Gastrocnemius medialis (tissue), 4 donors: ENCODE data around the gene SEC22C. TPM values are rescaled to one million over a fixed set of nuclear protein-coding genes. Genes with fewer than 3 reads are reported as not detected.
"Not testable (repeated sequence)": the region's sequence is repeated elsewhere in the genome, so short reads cannot be mapped to it uniquely, and the experiment has no call there.

Source experiments
- ATAC-seq, 2 donors: fragments of 150-250 bp; one replicate each; pipeline ENCODE4 v1.9.1; 2016
- DNase-seq, 2 donors: peaks; one replicate each; pipeline ENCODE4 v3.0.0-alpha.2; 2019
- H3K27ac ChIP-seq, 4 donors: fragments of 200-600 bp; sonication (generic); 1 replicate in 1 of 4; 2 replicates in 3 of 4; pipeline ENCODE4 v1.5.1; 2016 to 2018; ENCODE audit warnings: mild to moderate bottlenecking in 2 of 4, moderate library complexity in 1 of 4
- H3K27me3 ChIP-seq, 3 donors: fragments of 200-600 bp; sonication (generic) in 2 of 3; 1 replicate in 1 of 3; 2 replicates in 2 of 3; pipeline versions ENCODE4 v1.5.1 to v1.6.0; 2016 to 2019; ENCODE audit warnings: mild to moderate bottlenecking in 1 of 3, moderate library complexity in 1 of 3
- H3K36me3 ChIP-seq, 2 donors: fragments of 200-600 bp; sonication (generic) in 1 of 2; one replicate each; pipeline ENCODE4 v1.5.1; 2017 to 2018
- H3K4me1 ChIP-seq, 2 donors: fragments of 200-600 bp; sonication (generic) in 1 of 2; one replicate each; pipeline ENCODE4 v1.5.1; 2016 to 2017; ENCODE audit warnings: mild to moderate bottlenecking in 2 of 2
- H3K4me3 ChIP-seq, 4 donors: fragments of 200-600 bp; sonication (generic) in 3 of 4; 1 replicate in 1 of 4; 2 replicates in 3 of 4; pipeline ENCODE4 v1.5.1; 2016 to 2019; ENCODE audit warnings: mild to moderate bottlenecking in 2 of 4
- H3K9me3 ChIP-seq, 3 donors: fragments of 200-600 bp; sonication (generic) in 2 of 3; 1 replicate in 1 of 3; 2 replicates in 2 of 3; pipeline ENCODE4 v1.5.1; 2016 to 2019
- POLR2A ChIP-seq, 2 donors: fragments of 450-650 bp; IDR thresholded peaks; one replicate each; pipeline ENCODE4 v1.6.1; 2017; ENCODE audit warnings: antibody characterized with exemption in 2 of 2, mild to moderate bottlenecking in 2 of 2, moderate library complexity in 2 of 2
- in situ Hi-C, 4 donors: fragments of 200-750 bp; cut with MboI; loops; one replicate each; pipeline versions ENCODE4 v1.15.0 to v1.8.0; 2017; ENCODE audit warnings: low sequenced_read_pairs in 4 of 4
- intact Hi-C: fragments of 100-400 bp; cut with DNase I; formaldehyde crosslinking; loops from one replicate; pipeline ENCODE4 v1.15.1; 2023; ENCODE audit warnings: low total_unique reads
- total RNA-seq, 4 donors: library from RNA; depleted of rRNA; stranded (reverse); fragments of >200 nt; gene quantifications; one replicate each; pipeline versions ENCODE4 v1.1.0 to v1.2.3, GENCODE V29; 2016
- TF ChIP-seq, protein P1 (sequence below), 5 experiments: fragments of 450-650 bp in 3 of 5; fragments of 200-600 bp in 2 of 5; sonication (generic) in 2 of 5; IDR thresholded peaks in 4 of 5; conservative IDR thresholded peaks in 1 of 5; 1 replicate in 4 of 5; 2 replicates in 1 of 5; pipeline ENCODE4 v1.5.1; 2016 to 2019; ENCODE audit warnings: antibody characterized with exemption in 5 of 5, mild to moderate bottlenecking in 3 of 5, moderate library complexity in 3 of 5

SEC22C gene
- total RNA-seq, 4 donors from 2014 or later = 35.5 to 54.6 (median 40.6) TPM

DNA sequence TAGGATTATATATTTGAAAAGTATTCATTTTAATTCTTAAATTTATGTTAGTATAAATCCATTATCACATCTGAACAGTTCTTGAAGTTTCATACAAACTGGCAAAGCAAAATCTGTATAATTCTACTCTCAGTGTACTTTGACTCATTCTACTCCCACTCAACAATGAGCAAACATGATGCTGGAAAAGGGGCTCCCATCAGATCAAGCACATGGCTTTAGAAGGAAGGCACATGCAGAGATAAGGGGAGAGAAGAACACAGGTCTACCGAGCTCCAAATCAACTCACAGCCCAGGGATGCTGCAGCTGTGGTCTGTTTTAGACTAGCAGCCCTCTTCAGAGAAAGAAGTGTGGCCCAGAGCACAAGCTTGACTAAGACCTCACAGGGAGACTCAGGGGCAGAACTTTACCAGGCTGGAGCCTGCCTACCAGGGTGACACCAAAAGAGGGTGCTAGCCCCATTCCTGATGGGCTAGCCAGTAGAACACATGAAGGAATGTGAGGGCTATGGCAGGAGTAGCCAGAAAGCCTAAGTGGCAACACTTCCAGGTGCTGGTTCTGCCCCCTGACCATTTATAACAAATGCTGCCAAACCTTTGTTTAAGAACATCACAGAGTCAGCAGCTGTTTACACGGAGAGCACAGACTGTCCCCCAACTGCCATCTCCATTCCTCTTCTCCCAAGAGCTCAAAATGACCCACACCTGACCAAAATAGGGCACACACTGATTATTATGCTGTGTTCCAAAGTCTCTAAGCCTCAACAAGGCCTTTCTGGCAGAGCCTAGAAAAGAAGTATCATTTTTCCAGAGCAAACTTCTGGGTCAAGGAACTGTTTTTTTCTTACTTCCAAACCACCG lies 19.5 kb downstream of the SEC22C start:
- in situ Hi-C loops (loop anchor here in 1 of 4 donors (25.0 kb wide), 1 partner anchor 325 kb away; no protein-coding TSS in a partner anchor), intact Hi-C loops (no loop called here)
- H3K9me3 ChIP-seq = no peaks in the 10 kb centered on the region
- no peak overlapping the region for H3K4me3 ChIP-seq
- peak in 1 of 2 donors; percentile 74 for ATAC-seq
- H3K36me3 ChIP-seq = peaks cover 0 to 65% of the 10 kb centered on the region in 2 donors
- H3K4me1 ChIP-seq = peaks cover 0 to 4% of the 10 kb centered on the region in 2 donors
- H3K27me3 ChIP-seq = no peaks in the 10 kb centered on the region
- H3K27ac ChIP-seq = peak overlapping the region in 1 of 4 donors; percentile 55
- TF ChIP-seq, protein P1, sequence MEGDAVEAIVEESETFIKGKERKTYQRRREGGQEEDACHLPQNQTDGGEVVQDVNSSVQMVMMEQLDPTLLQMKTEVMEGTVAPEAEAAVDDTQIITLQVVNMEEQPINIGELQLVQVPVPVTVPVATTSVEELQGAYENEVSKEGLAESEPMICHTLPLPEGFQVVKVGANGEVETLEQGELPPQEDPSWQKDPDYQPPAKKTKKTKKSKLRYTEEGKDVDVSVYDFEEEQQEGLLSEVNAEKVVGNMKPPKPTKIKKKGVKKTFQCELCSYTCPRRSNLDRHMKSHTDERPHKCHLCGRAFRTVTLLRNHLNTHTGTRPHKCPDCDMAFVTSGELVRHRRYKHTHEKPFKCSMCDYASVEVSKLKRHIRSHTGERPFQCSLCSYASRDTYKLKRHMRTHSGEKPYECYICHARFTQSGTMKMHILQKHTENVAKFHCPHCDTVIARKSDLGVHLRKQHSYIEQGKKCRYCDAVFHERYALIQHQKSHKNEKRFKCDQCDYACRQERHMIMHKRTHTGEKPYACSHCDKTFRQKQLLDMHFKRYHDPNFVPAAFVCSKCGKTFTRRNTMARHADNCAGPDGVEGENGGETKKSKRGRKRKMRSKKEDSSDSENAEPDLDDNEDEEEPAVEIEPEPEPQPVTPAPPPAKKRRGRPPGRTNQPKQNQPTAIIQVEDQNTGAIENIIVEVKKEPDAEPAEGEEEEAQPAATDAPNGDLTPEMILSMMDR (IDR thresholded peaks at IDR 0.05 in 4 of 5, conservative IDR thresholded peaks at IDR 0.05 in 1 of 5) = no peak
- TF ChIP-seq POLR2A (IDR thresholded peaks at IDR 0.05) = no peak
- no peak for DNase-seq

GRCh38 chr3:42557854-42558253 lies 23.9 kb downstream of the SEC22C start:
- in situ Hi-C loops (loop anchor here in 1 of 4 donors (25.0 kb wide), 1 partner anchor 321 kb away; no protein-coding TSS in a partner anchor), intact Hi-C loops (no loop called here)
- no peak overlapping the region for H3K27ac ChIP-seq
- no peak overlapping the region for H3K4me3 ChIP-seq
- H3K4me1 ChIP-seq = peaks cover 0 to 4% of the 10 kb centered on the region in 2 donors
- H3K27me3 ChIP-seq = no peaks in the 10 kb centered on the region
- DNase-seq (no peak), ATAC-seq (no peak)
- H3K36me3 ChIP-seq = peaks cover 0 to 85% of the 10 kb centered on the region in 2 donors
- no peaks in the 10 kb centered on the region for H3K9me3 ChIP-seq
- no peak for TF ChIP-seq POLR2A (IDR thresholded peaks at IDR 0.05)
- TF ChIP-seq, protein P1 (IDR thresholded peaks at IDR 0.05 in 4 of 5, conservative IDR thresholded peaks at IDR 0.05 in 1 of 5) = peak in 1 of 5 experiments; percentile 22

- intact Hi-C loops, H3K27me3 ChIP-seq, H3K4me3 ChIP-seq, DNase-seq, H3K27ac ChIP-seq, H3K9me3 ChIP-seq, H3K4me1 ChIP-seq, ATAC-seq: not testable (repeated sequence)
- H3K36me3 ChIP-seq = peaks cover 0 to 79% of the 10 kb centered on the region in 2 donors
- in situ Hi-C loops = loop anchor here in 1 of 4 donors (25.0 kb wide), 1 partner anchor 320 kb away; no protein-coding TSS in a partner anchor
Measured at GRCh38 chr3:42556817-42557216, 24.9 kb downstream of the SEC22C start.

DNA sequence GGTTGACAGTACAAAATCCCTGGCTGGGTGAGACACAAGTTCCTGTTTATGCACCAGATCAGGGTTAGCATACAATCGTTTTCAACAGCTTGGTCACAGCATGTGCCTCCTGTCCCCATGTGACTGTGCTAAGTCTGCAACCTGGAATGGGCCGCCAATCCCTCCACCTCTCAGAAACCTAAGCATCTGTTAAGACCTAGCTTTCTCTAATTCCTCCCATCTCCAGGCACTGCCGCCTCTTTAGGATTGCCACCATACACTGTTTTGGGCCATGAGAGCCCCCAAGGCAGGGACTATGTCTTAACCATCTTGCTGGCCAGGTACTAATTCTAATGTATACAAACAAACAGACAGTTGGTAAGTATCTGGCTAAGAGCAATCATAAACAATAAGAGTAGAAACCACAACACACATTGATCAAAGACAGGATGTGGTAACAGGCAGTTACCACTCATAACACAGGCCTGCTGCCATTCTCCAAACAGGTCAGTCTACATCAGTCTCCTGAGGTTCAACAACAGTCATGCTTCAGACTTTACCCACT lies 25.6 kb downstream of the SEC22C start:
- Histone ChIP-seq H3K36me3 (peaks cover 0 to 77% of the 10 kb centered on the region in 2 donors), H3K27me3 (no peaks in the 10 kb centered on the region), H3K27ac (no peak overlapping the region), H3K4me3 (no peak overlapping the region), H3K9me3 (no peaks in the 10 kb centered on the region), H3K4me1 (no peaks in the 10 kb centered on the region)
- intact Hi-C loops (no loop called here), in situ Hi-C loops (loop anchor here in 1 of 4 donors (25.0 kb wide), 1 partner anchor 319 kb away; no protein-coding TSS in a partner anchor)
- TF ChIP-seq, protein P1 (IDR thresholded peaks at IDR 0.05 in 4 of 5, conservative IDR thresholded peaks at IDR 0.05 in 1 of 5) = no peak
- no peak for TF ChIP-seq POLR2A (IDR thresholded peaks at IDR 0.05)
- no peak for DNase-seq
- no peak for ATAC-seq

GRCh38 chr3:42552830-42553229 lies 28.9 kb downstream of the SEC22C start:
- intact Hi-C loops = no loop called here
- no peak for ATAC-seq
- in situ Hi-C loops = loop anchor here in 1 of 4 donors (25.0 kb wide), 1 partner anchor 316 kb away; no protein-coding TSS in a partner anchor

More at GRCh38 chr3:42552830-42553229, 28.9 kb downstream of the SEC22C start:
- Histone ChIP-seq H3K27ac (no peak overlapping the region), H3K36me3 (peaks cover 0 to 47% of the 10 kb centered on the region in 2 donors), H3K27me3 (no peaks in the 10 kb centered on the region), H3K4me1 (peaks cover 0 to 2% of the 10 kb centered on the region in 2 donors), H3K9me3 (no peaks in the 10 kb centered on the region), H3K4me3 (no peak overlapping the region)
- DNase-seq = no peak
- TF ChIP-seq, protein P1 (IDR thresholded peaks at IDR 0.05 in 4 of 5, conservative IDR thresholded peaks at IDR 0.05 in 1 of 5) = no peak
- no peak for TF ChIP-seq POLR2A (IDR thresholded peaks at IDR 0.05)
